ENCODE measurements around the gene KLC3.
"Not testable (repeated sequence)": the region's sequence is repeated elsewhere in the genome, so short reads cannot be mapped to it uniquely, and the experiment has no call there.

KLC3 gene

GRCh38 chr19:45315304-45315703 lies 25.2 kb upstream of the KLC3 start:
- no peak for DNase-seq (ENCODE audit: low read depth in 2 of 2)

GRCh38 chr19:45320997-45321775 lies 19.4 kb upstream of the KLC3 start:
- DNase-seq (ENCODE audit: low read depth in 2 of 2), result no peak

GRCh38 chr19:45321848-45322247 lies 18.7 kb upstream of the KLC3 start:
- DNase-seq (ENCODE audit: low read depth in 2 of 2), result no peak

- DNase-seq (ENCODE audit: low read depth in 2 of 2), result no peak
These were observed 18.2 kb upstream of the KLC3 start for GRCh38 chr19:45322311-45322710.

GRCh38 chr19:45322744-45323281 lies 17.7 kb upstream of the KLC3 start, which contains the start of gene CKM:
Gene CKM, minus strand, starts transcription at chr19:45322875. Its CDS starts 3,162 bp downstream, at chr19:45319713.
- DNase-seq (ENCODE audit: low read depth in 2 of 2), result no peak

GRCh38 chr19:45323671-45324081 lies 16.9 kb upstream of the KLC3 start:
- DNase-seq (ENCODE audit: low read depth in 2 of 2), result no peak

GRCh38 chr19:45324349-45324907 lies 16.1 kb upstream of the KLC3 start:
- DNase-seq (ENCODE audit: low read depth in 2 of 2), result no peak

GRCh38 chr19:45327404-45328143 lies 13.0 kb upstream of the KLC3 start:
- no peak for DNase-seq (ENCODE audit: low read depth in 2 of 2)

GRCh38 chr19:45331411-45331810 lies 9.1 kb upstream of the KLC3 start:
- DNase-seq (ENCODE audit: low read depth in 2 of 2), result no peak

GRCh38 chr19:45333609-45334303 lies 6.8 kb upstream of the KLC3 start:
- no peak for DNase-seq (ENCODE audit: low read depth in 2 of 2)

- DNase-seq (ENCODE audit: low read depth in 2 of 2), result not testable (repeated sequence)
These were observed 5.7 kb upstream of the KLC3 start for GRCh38 chr19:45334881-45335280.

- no peak for DNase-seq (ENCODE audit: low read depth in 2 of 2)
These were observed 3.8 kb upstream of the KLC3 start for GRCh38 chr19:45336696-45337251.

GRCh38 chr19:45339629-45340028 lies 921 bp upstream of the KLC3 start:
- DNase-seq (ENCODE audit: low read depth in 2 of 2), result no peak

- DNase-seq (ENCODE audit: low read depth in 2 of 2), result no peak
These were observed 426 bp downstream of the KLC3 start for GRCh38 chr19:45340899-45341453.

- no peak for DNase-seq (ENCODE audit: low read depth in 2 of 2)
These were observed 2.4 kb downstream of the KLC3 start for GRCh38 chr19:45342911-45343310.

- DNase-seq (ENCODE audit: low read depth in 2 of 2), result no peak
These were observed 4.3 kb downstream of the KLC3 start for GRCh38 chr19:45344621-45345505.

- no peak for DNase-seq (ENCODE audit: low read depth in 2 of 2)
These were observed 4.9 kb downstream of the KLC3 start for GRCh38 chr19:45345506-45345860.

GRCh38 chr19:45346449-45346848 lies 5.9 kb downstream of the KLC3 start:
- no peak for DNase-seq (ENCODE audit: low read depth in 2 of 2)

- no peak for DNase-seq (ENCODE audit: low read depth in 2 of 2)
These were observed 7.2 kb downstream of the KLC3 start for GRCh38 chr19:45347570-45348366.

All from stimulated activated CD8-positive, alpha-beta memory T cell treated with anti-CD3 and anti-CD28 coated beads, Interleukin-2, amount 100 ng/mL, for 48 hours (primary cell).